Measurements from ENCODE around the gene ABCE1. TPM values are rescaled to one million over a fixed set of nuclear protein-coding genes. Genes with fewer than 3 reads are reported as not detected.

Gene ABCE1
- total and polyA plus RNA-seq, 2 donors (not counting 3 experiments of a cell fraction or from before 2014, with no cell fraction given) = 38.4 to 114 TPM

- Histone ChIP-seq H3K4me3 (replicated peaks in 1 of 3; ENCODE audit: insufficient read depth in 1 of 3, low read depth in 1 of 3, low read length in 3 of 3) (no peak overlapping the region), H2AFZ (ENCODE audit: low read depth, low read length) (no peak overlapping the region), H3K27me3 (ENCODE audit: control insufficient read depth in 2 of 2, insufficient read depth in 2 of 2, low read length in 2 of 2) (no peaks in the 10 kb centered on the region), H3K9ac (replicated peaks; ENCODE audit: extremely low read depth, insufficient read depth, low read length) (no peak overlapping the region), H3K9me3 (replicated peaks; ENCODE audit: control insufficient read depth, insufficient read depth, low read length) (no peaks in the 10 kb centered on the region), H3K36me3 (ENCODE audit: control insufficient read depth in 2 of 2, extremely low read depth in 1 of 2, insufficient read depth in 2 of 2, low read length in 2 of 2) (peaks cover 2 to 8% of the 10 kb centered on the region in 2 experiments), H3K4me1 (ENCODE audit: control insufficient read depth, extremely low read depth, insufficient read depth, low read length) (peaks cover 26% of the 10 kb centered on the region), H3K79me2 (ENCODE audit: control insufficient read depth, insufficient read depth, low read length) (peaks cover 88% of the 10 kb centered on the region), H3K27ac (ENCODE audit: insufficient read depth, low read depth, low read length) (peak overlapping the region; percentile 14), H3K4me2 (ENCODE audit: insufficient read depth, low read length) (peak overlapping the region; percentile 69), H4K20me1 (replicated peaks; ENCODE audit: control insufficient read depth, extremely low read depth, insufficient read depth, low read length) (peaks cover 3% of the 10 kb centered on the region), H3K9me1 (replicated peaks; ENCODE audit: control insufficient read depth, extremely low read depth, insufficient read depth, low read length) (no peaks in the 10 kb centered on the region)
- dilution Hi-C loops (cut with MboI; ENCODE audit: extremely low pct_ligation_motif_present, low sequenced_read_pairs) (no loop called here), intact Hi-C loops (cut with micrococcal nuclease) (no loop called here)
- no TSS peak for BruUV-seq (replicated peaks)
- DNase-seq (ENCODE audit: low read depth, low spot score) (peak; percentile 81), FAIRE-seq (peak; percentile 58)
- peak; percentile 31 for TF ChIP-seq FOS (IDR thresholded peaks at IDR 0.05; ENCODE audit: borderline replicate concordance, insufficient read depth, low read length)
- no peak for TF ChIP-seq CTCF (IDR thresholded peaks at IDR 0.05; ENCODE audit: extremely low read depth in 1 of 2, insufficient read depth in 1 of 2, low read depth in 1 of 2, low read length in 2 of 2)
- ChIA-PET POLR2A (interaction anchor here (1.5 kb wide), 1 partner anchor 17 kb away, joined by 4 read pairs; no protein-coding TSS in a partner anchor), CTCF (interaction anchor here (0.8 to 1.8 kb wide), 3 partner anchors 17 to 445 kb away, joined by 4 to 6 read pairs (median 6); no protein-coding TSS in a partner anchor)
Measured at GRCh38 chr4:145171911-145172310, 73.8 kb downstream of the ABCE1 start.

DNA sequence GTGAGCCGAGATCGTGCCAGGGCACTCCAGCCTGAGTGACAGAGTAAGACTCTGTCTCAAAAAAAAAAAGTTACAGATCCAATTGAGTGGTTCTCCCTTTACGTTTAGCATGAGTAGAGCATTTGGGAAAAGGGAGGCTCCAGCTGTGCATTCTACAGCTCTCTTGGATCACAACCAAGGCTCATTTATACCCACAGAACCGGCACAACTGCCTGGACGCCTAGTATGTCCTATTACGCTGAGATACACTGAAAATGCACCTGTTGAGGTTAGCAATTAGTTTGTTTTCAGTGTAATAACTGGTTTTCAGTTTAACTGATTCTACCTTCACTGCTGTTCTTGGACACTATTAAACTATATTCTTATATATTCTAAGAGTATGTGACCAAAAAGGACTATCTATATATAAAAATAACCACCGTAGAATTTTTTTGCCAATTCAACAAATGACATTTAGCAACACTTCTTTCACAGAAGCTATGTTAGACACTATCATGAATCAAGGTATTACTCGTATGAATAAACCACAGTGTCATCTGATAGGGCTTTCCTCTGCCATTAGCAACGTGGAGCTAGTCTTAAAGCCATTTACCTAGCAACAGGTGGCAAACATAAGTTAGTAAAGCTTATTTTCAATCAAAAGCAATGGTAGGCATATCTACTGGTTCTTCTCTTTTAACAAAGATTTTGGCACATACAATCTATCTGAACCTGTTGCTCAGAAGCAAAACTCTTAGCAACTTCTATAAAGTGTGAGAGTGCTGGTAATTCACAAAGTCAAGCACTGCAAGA is 78.7 kb downstream of the ABCE1 start:
- no peaks in the 10 kb centered on the region for H3K9me3 ChIP-seq (replicated peaks; ENCODE audit: control insufficient read depth, insufficient read depth, low read length)
- H3K9ac ChIP-seq (replicated peaks; ENCODE audit: extremely low read depth, insufficient read depth, low read length) = peak overlapping the region; percentile 83
- H3K9me1 ChIP-seq (replicated peaks; ENCODE audit: control insufficient read depth, extremely low read depth, insufficient read depth, low read length) = no peaks in the 10 kb centered on the region
- dilution Hi-C loops (cut with MboI; ENCODE audit: extremely low pct_ligation_motif_present, low sequenced_read_pairs) (no loop called here), intact Hi-C loops (cut with micrococcal nuclease) (no loop called here)
- no peaks in the 10 kb centered on the region for H3K27me3 ChIP-seq (ENCODE audit: control insufficient read depth in 2 of 2, insufficient read depth in 2 of 2, low read length in 2 of 2)
- DNase-seq (ENCODE audit: low read depth, low spot score) (no peak), FAIRE-seq (no peak)
- no peak overlapping the region for H2AFZ ChIP-seq (ENCODE audit: low read depth, low read length)
- CTCF ChIA-PET = interaction anchor here (1.0 to 3.0 kb wide), 4 partner anchors 9 to 433 kb away, joined by 3 to 13 read pairs (median 4); no protein-coding TSS in a partner anchor
- no peak for TF ChIP-seq EZH2 (IDR thresholded peaks at IDR 0.05; ENCODE audit: borderline replicate concordance, low read depth, low read length, severe bottlenecking)
- no peak for TF ChIP-seq JUN (IDR thresholded peaks at IDR 0.05; ENCODE audit: borderline replicate concordance, insufficient read depth, insufficient read length, low read depth)
- H3K36me3 ChIP-seq (ENCODE audit: control insufficient read depth in 2 of 2, extremely low read depth in 1 of 2, insufficient read depth in 2 of 2, low read length in 2 of 2) = peaks cover 2% of the 10 kb centered on the region in 2 experiments
- POLR2A ChIA-PET = interaction anchor here (1.3 kb wide), 1 partner anchor 17 kb away, joined by 4 read pairs; no protein-coding TSS in a partner anchor
- BruUV-seq (replicated peaks) = no TSS peak
- peak overlapping the region; percentile 78 for H3K27ac ChIP-seq (ENCODE audit: insufficient read depth, low read depth, low read length)
- peaks cover 6% of the 10 kb centered on the region for H4K20me1 ChIP-seq (replicated peaks; ENCODE audit: control insufficient read depth, extremely low read depth, insufficient read depth, low read length)
- H3K79me2 ChIP-seq (ENCODE audit: control insufficient read depth, insufficient read depth, low read length) = peaks cover 74% of the 10 kb centered on the region
- peaks cover 30% of the 10 kb centered on the region for H3K4me1 ChIP-seq (ENCODE audit: control insufficient read depth, extremely low read depth, insufficient read depth, low read length)
- peak overlapping the region in 1 of 3 experiments; percentile 92 for H3K4me3 ChIP-seq (replicated peaks in 1 of 3; ENCODE audit: insufficient read depth in 1 of 3, low read depth in 1 of 3, low read length in 3 of 3)
- peak overlapping the region; percentile 99 for H3K4me2 ChIP-seq (ENCODE audit: insufficient read depth, low read length)
